Measurements from ENCODE around the gene SLC43A2.

DNA sequence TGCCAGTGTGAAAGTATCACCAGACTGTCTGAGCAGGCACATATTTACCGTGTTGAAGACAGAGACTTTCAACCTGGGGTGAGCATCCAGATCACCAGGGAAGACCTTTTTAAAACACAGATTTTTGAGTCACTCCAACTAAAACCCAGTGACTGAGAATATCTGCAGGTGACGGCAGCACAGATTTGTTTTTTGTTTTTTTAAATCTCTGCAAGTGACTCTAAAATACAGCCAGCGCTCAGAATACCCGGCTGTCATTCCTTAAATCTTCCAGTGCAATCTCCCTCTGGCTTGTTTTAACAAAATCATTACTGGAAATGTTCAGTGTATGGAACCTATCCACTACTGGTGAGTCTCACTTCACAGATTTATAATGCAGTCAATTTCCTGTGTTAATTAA is 92.9 kb downstream of the SLC43A2 start:
- TF ChIP-seq, protein P1, sequence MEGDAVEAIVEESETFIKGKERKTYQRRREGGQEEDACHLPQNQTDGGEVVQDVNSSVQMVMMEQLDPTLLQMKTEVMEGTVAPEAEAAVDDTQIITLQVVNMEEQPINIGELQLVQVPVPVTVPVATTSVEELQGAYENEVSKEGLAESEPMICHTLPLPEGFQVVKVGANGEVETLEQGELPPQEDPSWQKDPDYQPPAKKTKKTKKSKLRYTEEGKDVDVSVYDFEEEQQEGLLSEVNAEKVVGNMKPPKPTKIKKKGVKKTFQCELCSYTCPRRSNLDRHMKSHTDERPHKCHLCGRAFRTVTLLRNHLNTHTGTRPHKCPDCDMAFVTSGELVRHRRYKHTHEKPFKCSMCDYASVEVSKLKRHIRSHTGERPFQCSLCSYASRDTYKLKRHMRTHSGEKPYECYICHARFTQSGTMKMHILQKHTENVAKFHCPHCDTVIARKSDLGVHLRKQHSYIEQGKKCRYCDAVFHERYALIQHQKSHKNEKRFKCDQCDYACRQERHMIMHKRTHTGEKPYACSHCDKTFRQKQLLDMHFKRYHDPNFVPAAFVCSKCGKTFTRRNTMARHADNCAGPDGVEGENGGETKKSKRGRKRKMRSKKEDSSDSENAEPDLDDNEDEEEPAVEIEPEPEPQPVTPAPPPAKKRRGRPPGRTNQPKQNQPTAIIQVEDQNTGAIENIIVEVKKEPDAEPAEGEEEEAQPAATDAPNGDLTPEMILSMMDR (IDR thresholded peaks at IDR 0.05): no peak
- TF ChIP-seq POLR2A (IDR thresholded peaks at IDR 0.05) (no peak), POLR2AphosphoS5 (IDR thresholded peaks at IDR 0.05) (no peak), EP300 (IDR thresholded peaks at IDR 0.05; ENCODE audit: low read depth) (no peak)

Data from transverse colon (tissue), 4 donors.